ENCODE data around the gene OR52N4. TPM values are rescaled to one million over a fixed set of nuclear protein-coding genes. Genes with fewer than 3 reads are reported as not detected.
A peak's percentile ranks its signal among the peaks of the same experiment; 100 is the strongest.
"Not testable (repeated sequence)": the region's sequence is repeated elsewhere in the genome, so short reads cannot be mapped to it uniquely, and the experiment has no call there.

OR52N4 gene
- polyA plus RNA-seq (2012; ENCODE audit: insufficient read depth, insufficient read length): not detected

GRCh38 chr11:5753943-5754342, at the start of gene OR52N4:
TSS of gene OR52N4 (plus strand) at chr11:5754243. CDS start at chr11:5754741, 498 bp downstream.
- no peak within 1 kb of the TSS for H3K4me3 ChIP-seq (ENCODE audit: low read length)
- no peak for DNase-seq (ENCODE audit: low read depth, low spot score)

- no peak overlapping the region for H3K4me3 ChIP-seq (ENCODE audit: low read length)
- DNase-seq (ENCODE audit: low read depth, low spot score): no peak
These were observed 48.4 kb upstream of the OR52N4 start for GRCh38 chr11:5705688-5706087.

- DNase-seq (ENCODE audit: low read depth, low spot score): peak; percentile 6
- H3K4me3 ChIP-seq (ENCODE audit: low read length): no peak overlapping the region
These were observed 41.5 kb upstream of the OR52N4 start for GRCh38 chr11:5712507-5712906.

GRCh38 chr11:5713695-5714094, 40.3 kb upstream of the OR52N4 start:
- no peak for DNase-seq (ENCODE audit: low read depth, low spot score)
- no peak overlapping the region for H3K4me3 ChIP-seq (ENCODE audit: low read length)

GRCh38 chr11:5716518-5716917, 37.5 kb upstream of the OR52N4 start:
- not testable (repeated sequence) for DNase-seq (ENCODE audit: low read depth, low spot score); H3K4me3 ChIP-seq (ENCODE audit: low read length)

- no peak overlapping the region for H3K4me3 ChIP-seq (ENCODE audit: low read length)
- peak; percentile 21 for DNase-seq (ENCODE audit: low read depth, low spot score)
These were observed 34.1 kb upstream of the OR52N4 start for GRCh38 chr11:5719703-5720495.

GRCh38 chr11:5722622-5723021, 31.4 kb upstream of the OR52N4 start:
- no peak overlapping the region for H3K4me3 ChIP-seq (ENCODE audit: low read length)
- DNase-seq (ENCODE audit: low read depth, low spot score): no peak

- H3K4me3 ChIP-seq (ENCODE audit: low read length): no peak overlapping the region
- DNase-seq (ENCODE audit: low read depth, low spot score): no peak
These were observed 27.7 kb upstream of the OR52N4 start for GRCh38 chr11:5726351-5726750.

GRCh38 chr11:5727691-5728090, 26.4 kb upstream of the OR52N4 start:
- no peak for DNase-seq (ENCODE audit: low read depth, low spot score)
- H3K4me3 ChIP-seq (ENCODE audit: low read length): no peak overlapping the region

GRCh38 chr11:5736396-5736795, 17.6 kb upstream of the OR52N4 start, which contains the start of gene OR56B1:
TSS of gene OR56B1 (plus strand) at chr11:5736448. CDS start at chr11:5736517, 69 bp downstream.
- no peak within 1 kb of the TSS for H3K4me3 ChIP-seq (ENCODE audit: low read length)
- no peak for DNase-seq (ENCODE audit: low read depth, low spot score)

GRCh38 chr11:5737091-5737490, 17.0 kb upstream of the OR52N4 start:
- no peak for DNase-seq (ENCODE audit: low read depth, low spot score)

GRCh38 chr11:5737670-5738392, 16.2 kb upstream of the OR52N4 start:
- H3K4me3 ChIP-seq (ENCODE audit: low read length): no peak overlapping the region
- DNase-seq (ENCODE audit: low read depth, low spot score): no peak

More at GRCh38 chr11:5737091-5737490, 17.0 kb upstream of the OR52N4 start:
- no peak overlapping the region for H3K4me3 ChIP-seq (ENCODE audit: low read length)

- DNase-seq (ENCODE audit: low read depth, low spot score): no peak
These were observed 15.6 kb upstream of the OR52N4 start for GRCh38 chr11:5738431-5738830.

GRCh38 chr11:5746614-5747013, 7.4 kb upstream of the OR52N4 start:
- DNase-seq (ENCODE audit: low read depth, low spot score): no peak

More at GRCh38 chr11:5738431-5738830, 15.6 kb upstream of the OR52N4 start:
- no peak overlapping the region for H3K4me3 ChIP-seq (ENCODE audit: low read length)

GRCh38 chr11:5749836-5750235, 4.2 kb upstream of the OR52N4 start:
- H3K4me3 ChIP-seq (ENCODE audit: low read length): no peak overlapping the region
- DNase-seq (ENCODE audit: low read depth, low spot score): no peak

More at GRCh38 chr11:5746614-5747013, 7.4 kb upstream of the OR52N4 start:
- H3K4me3 ChIP-seq (ENCODE audit: low read length): no peak overlapping the region

GRCh38 chr11:5767056-5767455, 13.0 kb downstream of the OR52N4 start:
- H3K4me3 ChIP-seq (ENCODE audit: low read length): no peak overlapping the region
- no peak for DNase-seq (ENCODE audit: low read depth, low spot score)

- no peak within 1 kb of the TSS for H3K4me3 ChIP-seq (ENCODE audit: low read length)
- DNase-seq (ENCODE audit: low read depth, low spot score): no peak
These were observed 29.2 kb downstream of the OR52N4 start, which contains the start of gene OR52N5 for GRCh38 chr11:5783255-5783654. TSS of gene OR52N5 (minus strand) at chr11:5783355. CDS start at chr11:5778634, 4,721 bp downstream.

GRCh38 chr11:5791165-5791564, 37.1 kb downstream of the OR52N4 start, which contains the start of gene OR52N1:
TSS of gene OR52N1 (minus strand) at chr11:5791265. CDS start at chr11:5788816, 2,449 bp downstream.
- no peak within 1 kb of the TSS for H3K4me3 ChIP-seq (ENCODE audit: low read length)
- DNase-seq (ENCODE audit: low read depth, low spot score): no peak

- no peak overlapping the region for H3K4me3 ChIP-seq (ENCODE audit: low read length)
- DNase-seq (ENCODE audit: low read depth, low spot score): no peak
These were observed 42.5 kb downstream of the OR52N4 start for GRCh38 chr11:5796541-5796940.

GRCh38 chr11:5803982-5804381, 49.9 kb downstream of the OR52N4 start:
- DNase-seq (ENCODE audit: low read depth, low spot score): no peak

More at GRCh38 chr11:5803982-5804381, 49.9 kb downstream of the OR52N4 start:
- no peak overlapping the region for H3K4me3 ChIP-seq (ENCODE audit: low read length)

All from Jurkat, Clone E6-1 (cell line).